Measurements from ENCODE around the gene KIAA1614. TPM values are rescaled to one million over a fixed set of nuclear protein-coding genes. Genes with fewer than 3 reads are reported as not detected.

Gene KIAA1614
- total RNA-seq, 1 donor from 2014 or later: 0.56 TPM

- Mint-ChIP-seq H3K27me3 (ENCODE audit: insufficient read depth, low read depth) (no peaks in the 10 kb centered on the region), H3K27ac (no peak overlapping the region), H3K4me1 (no peaks in the 10 kb centered on the region), H3K4me3 (no peak overlapping the region), H3K36me3 (peaks cover 7% of the 10 kb centered on the region), H3K9me3 (no peaks in the 10 kb centered on the region)
- Histone ChIP-seq H3K36me3 (no peaks in the 10 kb centered on the region), H3K27ac (no peak overlapping the region), H4K20me1 (ENCODE audit: low read depth) (no peaks in the 10 kb centered on the region), H3K4me3 (no peak overlapping the region), H3K79me2 (ENCODE audit: low read depth) (no peaks in the 10 kb centered on the region), H3K4me1 (no peaks in the 10 kb centered on the region), H2AFZ (replicated peaks) (no peak overlapping the region), H3F3A (ENCODE audit: low read depth) (no peaks in the 10 kb centered on the region), H3K27me3 (no peaks in the 10 kb centered on the region), H3K4me2 (no peak overlapping the region), H3K9ac (no peak overlapping the region), H3K9me3 (ENCODE audit: low read depth) (no peaks in the 10 kb centered on the region)
- no peak for TF ChIP-seq EZH2 (IDR thresholded peaks at IDR 0.05)
- no peak for DNase-seq (ENCODE audit: low spot score)
Observed at GRCh38 chr1:180887841-180888240, 24.9 kb upstream of the KIAA1614 start.

GRCh38 chr1:180888870-180889269 is 23.8 kb upstream of the KIAA1614 start:
- H3K4me3 ChIP-seq: no peak overlapping the region
- H3K27ac ChIP-seq: no peak overlapping the region
- H3K9me3 ChIP-seq (ENCODE audit: low read depth): no peaks in the 10 kb centered on the region
- H3K9ac ChIP-seq: no peak overlapping the region
- H3K4me1 ChIP-seq: no peaks in the 10 kb centered on the region
- no peaks in the 10 kb centered on the region for H3K27me3 Mint-ChIP-seq (ENCODE audit: insufficient read depth, low read depth)
- no peak overlapping the region for H3K27ac Mint-ChIP-seq
- H2AFZ ChIP-seq (replicated peaks): no peak overlapping the region
- no peak overlapping the region for H3K4me3 Mint-ChIP-seq
- H3K4me2 ChIP-seq: no peak overlapping the region
- H3F3A ChIP-seq (ENCODE audit: low read depth): no peaks in the 10 kb centered on the region
- H3K4me1 Mint-ChIP-seq: no peaks in the 10 kb centered on the region
- no peaks in the 10 kb centered on the region for H3K27me3 ChIP-seq
- TF ChIP-seq EZH2 (IDR thresholded peaks at IDR 0.05) (no peak), CTCF (IDR thresholded peaks at IDR 0.05) (no peak), EZH2phosphoT487 (IDR thresholded peaks at IDR 0.05) (no peak)
- no peak for DNase-seq (ENCODE audit: low spot score)
- H3K9me3 Mint-ChIP-seq: no peaks in the 10 kb centered on the region
- H3K79me2 ChIP-seq (ENCODE audit: low read depth): no peaks in the 10 kb centered on the region
- H3K36me3 Mint-ChIP-seq: peaks cover 5% of the 10 kb centered on the region
- H4K20me1 ChIP-seq (ENCODE audit: low read depth): no peaks in the 10 kb centered on the region
- H3K36me3 ChIP-seq: no peaks in the 10 kb centered on the region

- no peak overlapping the region for H3K4me3 Mint-ChIP-seq
Observed at GRCh38 chr1:180889325-180889724, 23.4 kb upstream of the KIAA1614 start.

More at GRCh38 chr1:180889325-180889724, 23.4 kb upstream of the KIAA1614 start:
- Mint-ChIP-seq H3K4me1 (no peaks in the 10 kb centered on the region), H3K27ac (no peak overlapping the region), H3K36me3 (peaks cover 5% of the 10 kb centered on the region), H3K9me3 (no peaks in the 10 kb centered on the region), H3K27me3 (ENCODE audit: insufficient read depth, low read depth) (no peaks in the 10 kb centered on the region)
- Histone ChIP-seq H3K9ac (no peak overlapping the region), H3K4me3 (no peak overlapping the region), H3K36me3 (no peaks in the 10 kb centered on the region), H3K27me3 (no peaks in the 10 kb centered on the region), H3F3A (ENCODE audit: low read depth) (no peaks in the 10 kb centered on the region), H3K27ac (no peak overlapping the region), H4K20me1 (ENCODE audit: low read depth) (no peaks in the 10 kb centered on the region), H2AFZ (replicated peaks) (no peak overlapping the region), H3K4me2 (no peak overlapping the region), H3K79me2 (ENCODE audit: low read depth) (no peaks in the 10 kb centered on the region), H3K4me1 (no peaks in the 10 kb centered on the region), H3K9me3 (ENCODE audit: low read depth) (no peaks in the 10 kb centered on the region)
- DNase-seq (ENCODE audit: low spot score): no peak
- TF ChIP-seq CTCF (IDR thresholded peaks at IDR 0.05) (no peak), EZH2 (IDR thresholded peaks at IDR 0.05) (no peak), EZH2phosphoT487 (IDR thresholded peaks at IDR 0.05) (no peak)

Measured in neural progenitor cell (in vitro differentiated cells).